SK-N-MC (cell line): ENCODE measurements around the gene ANLN.

Experiments
- EZH2 ChIP-seq: fragments of 200-600 bp; sonication (generic); IDR thresholded peaks from one replicate; pipeline ENCODE4 v1.6.1; 2017; ENCODE audit warnings: antibody characterized with exemption
- POLR2AphosphoS5 ChIP-seq: IDR thresholded peaks from 2 replicates; pipeline ENCODE4 v1.6.1; 2012; ENCODE audit warnings: mild to moderate bottlenecking, low read depth, low read length, borderline replicate concordance

GRCh38 chr7:36456138-36456537 lies 66.5 kb downstream of the ANLN start:
- TF ChIP-seq EZH2: no peak
- no peak; the same call in 1 of the 2 replicates for TF ChIP-seq POLR2AphosphoS5
